ENCODE results near the gene MAP1S.

DNA sequence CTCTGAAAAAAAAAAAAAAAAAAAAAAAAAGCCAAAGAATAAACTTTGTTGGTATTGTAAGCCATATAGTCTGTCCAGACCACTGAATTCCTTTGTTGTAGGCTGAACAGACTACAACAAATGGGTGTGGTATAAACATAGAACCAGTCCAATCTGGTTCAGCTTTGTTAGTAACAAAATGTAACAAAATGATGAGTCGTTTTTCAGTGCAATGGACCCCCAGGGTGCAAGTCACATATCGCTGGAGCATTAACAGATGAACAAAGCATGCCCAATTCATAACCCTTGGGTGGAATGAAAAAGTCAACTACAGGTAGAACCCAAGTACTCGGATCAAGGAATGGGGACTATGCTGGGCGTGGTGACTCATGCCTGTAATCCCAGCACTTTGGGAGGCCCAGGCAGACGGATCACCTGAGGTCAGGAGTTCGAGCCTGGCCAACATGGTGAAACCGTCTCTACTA lies 18.4 kb downstream of the MAP1S start:
- no peak for TF ChIP-seq POLR2A (IDR thresholded peaks at IDR 0.05)
- TF ChIP-seq, protein P1, sequence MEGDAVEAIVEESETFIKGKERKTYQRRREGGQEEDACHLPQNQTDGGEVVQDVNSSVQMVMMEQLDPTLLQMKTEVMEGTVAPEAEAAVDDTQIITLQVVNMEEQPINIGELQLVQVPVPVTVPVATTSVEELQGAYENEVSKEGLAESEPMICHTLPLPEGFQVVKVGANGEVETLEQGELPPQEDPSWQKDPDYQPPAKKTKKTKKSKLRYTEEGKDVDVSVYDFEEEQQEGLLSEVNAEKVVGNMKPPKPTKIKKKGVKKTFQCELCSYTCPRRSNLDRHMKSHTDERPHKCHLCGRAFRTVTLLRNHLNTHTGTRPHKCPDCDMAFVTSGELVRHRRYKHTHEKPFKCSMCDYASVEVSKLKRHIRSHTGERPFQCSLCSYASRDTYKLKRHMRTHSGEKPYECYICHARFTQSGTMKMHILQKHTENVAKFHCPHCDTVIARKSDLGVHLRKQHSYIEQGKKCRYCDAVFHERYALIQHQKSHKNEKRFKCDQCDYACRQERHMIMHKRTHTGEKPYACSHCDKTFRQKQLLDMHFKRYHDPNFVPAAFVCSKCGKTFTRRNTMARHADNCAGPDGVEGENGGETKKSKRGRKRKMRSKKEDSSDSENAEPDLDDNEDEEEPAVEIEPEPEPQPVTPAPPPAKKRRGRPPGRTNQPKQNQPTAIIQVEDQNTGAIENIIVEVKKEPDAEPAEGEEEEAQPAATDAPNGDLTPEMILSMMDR (IDR thresholded peaks at IDR 0.05): no peak
- TF ChIP-seq EP300 (IDR thresholded peaks at IDR 0.05): no peak

Data from tibial nerve (tissue), 4 donors.